ENCODE measurements around the gene PNKD.

Gene PNKD

GRCh38 chr2:218257390-218257981 is 12.8 kb upstream of the PNKD start:
- no peak overlapping the region for H3K4me3 ChIP-seq (ENCODE audit: low read depth, low read length)
- TF ChIP-seq POLR2A (IDR thresholded peaks at IDR 0.05; ENCODE audit: extremely low read depth, insufficient read length) (no peak), MYC (IDR thresholded peaks at IDR 0.05; ENCODE audit: low read depth, low read length) (no peak)
- TF ChIP-seq, protein P1, sequence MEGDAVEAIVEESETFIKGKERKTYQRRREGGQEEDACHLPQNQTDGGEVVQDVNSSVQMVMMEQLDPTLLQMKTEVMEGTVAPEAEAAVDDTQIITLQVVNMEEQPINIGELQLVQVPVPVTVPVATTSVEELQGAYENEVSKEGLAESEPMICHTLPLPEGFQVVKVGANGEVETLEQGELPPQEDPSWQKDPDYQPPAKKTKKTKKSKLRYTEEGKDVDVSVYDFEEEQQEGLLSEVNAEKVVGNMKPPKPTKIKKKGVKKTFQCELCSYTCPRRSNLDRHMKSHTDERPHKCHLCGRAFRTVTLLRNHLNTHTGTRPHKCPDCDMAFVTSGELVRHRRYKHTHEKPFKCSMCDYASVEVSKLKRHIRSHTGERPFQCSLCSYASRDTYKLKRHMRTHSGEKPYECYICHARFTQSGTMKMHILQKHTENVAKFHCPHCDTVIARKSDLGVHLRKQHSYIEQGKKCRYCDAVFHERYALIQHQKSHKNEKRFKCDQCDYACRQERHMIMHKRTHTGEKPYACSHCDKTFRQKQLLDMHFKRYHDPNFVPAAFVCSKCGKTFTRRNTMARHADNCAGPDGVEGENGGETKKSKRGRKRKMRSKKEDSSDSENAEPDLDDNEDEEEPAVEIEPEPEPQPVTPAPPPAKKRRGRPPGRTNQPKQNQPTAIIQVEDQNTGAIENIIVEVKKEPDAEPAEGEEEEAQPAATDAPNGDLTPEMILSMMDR (IDR thresholded peaks at IDR 0.05; ENCODE audit: low read depth, low read length), result peak; percentile 85
- TF ChIP-seq, protein P2, sequence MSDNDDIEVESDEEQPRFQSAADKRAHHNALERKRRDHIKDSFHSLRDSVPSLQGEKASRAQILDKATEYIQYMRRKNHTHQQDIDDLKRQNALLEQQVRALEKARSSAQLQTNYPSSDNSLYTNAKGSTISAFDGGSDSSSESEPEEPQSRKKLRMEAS (IDR thresholded peaks at IDR 0.05; ENCODE audit: low read depth, low read length), result no peak
- peak; percentile 84 for DNase-seq (ENCODE audit: low read depth)

DNA sequence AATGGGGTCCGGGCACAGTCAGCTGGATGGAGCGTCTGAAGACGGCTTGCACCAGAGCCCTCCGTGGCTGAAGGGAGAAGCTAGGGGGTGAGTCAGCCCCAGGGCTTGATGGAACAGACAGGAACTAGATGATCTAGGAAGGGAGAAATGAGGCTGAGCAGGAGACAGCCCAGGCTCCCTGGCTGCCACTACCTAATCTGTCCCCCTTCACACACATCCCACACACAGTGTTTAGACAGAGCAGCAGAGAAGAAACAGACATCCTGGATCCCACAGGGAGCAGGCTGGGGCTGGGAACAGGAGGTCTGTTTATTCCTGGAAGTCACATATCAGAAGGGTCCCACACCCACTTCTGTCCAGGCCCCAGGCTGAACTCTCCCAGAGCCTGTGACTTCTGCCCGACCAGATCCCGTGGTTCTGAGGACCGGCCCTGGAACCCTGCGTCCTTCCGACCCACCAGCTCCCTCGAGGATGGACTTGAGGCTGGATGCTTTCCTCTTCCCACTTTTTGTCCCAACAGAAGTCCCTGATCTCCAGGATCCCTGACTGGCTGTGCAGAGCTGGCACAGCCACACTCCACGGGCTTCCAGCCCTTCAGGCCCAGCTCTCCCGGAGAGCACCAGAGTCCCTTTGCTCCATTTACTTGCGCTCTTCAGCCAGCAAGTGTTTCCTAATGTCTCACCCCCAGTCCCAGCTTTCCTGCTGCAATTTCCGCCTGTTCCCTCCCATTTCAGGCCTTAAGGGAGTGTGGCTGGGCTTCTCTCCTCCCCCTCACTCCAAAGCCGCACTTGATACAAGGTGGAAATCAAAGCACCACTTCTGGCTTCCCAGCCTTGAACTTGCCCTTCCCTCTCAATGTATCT is 11.0 kb upstream of the PNKD start:
- TF ChIP-seq MYC (IDR thresholded peaks at IDR 0.05; ENCODE audit: low read depth, low read length) (no peak), POLR2A (IDR thresholded peaks at IDR 0.05; ENCODE audit: extremely low read depth, insufficient read length) (no peak)
- TF ChIP-seq, protein P1 (IDR thresholded peaks at IDR 0.05; ENCODE audit: low read depth, low read length), result no peak
- TF ChIP-seq, protein P2 (IDR thresholded peaks at IDR 0.05; ENCODE audit: low read depth, low read length), result no peak
- DNase-seq (ENCODE audit: low read depth), result peak; percentile 46
- H3K4me3 ChIP-seq (ENCODE audit: low read depth, low read length), result no peak overlapping the region

- no peak overlapping the region for H3K4me3 ChIP-seq (ENCODE audit: low read depth, low read length)
- TF ChIP-seq, protein P2 (IDR thresholded peaks at IDR 0.05; ENCODE audit: low read depth, low read length), result no peak
- TF ChIP-seq POLR2A (IDR thresholded peaks at IDR 0.05; ENCODE audit: extremely low read depth, insufficient read length) (no peak), MYC (IDR thresholded peaks at IDR 0.05; ENCODE audit: low read depth, low read length) (no peak)
- TF ChIP-seq, protein P1 (IDR thresholded peaks at IDR 0.05; ENCODE audit: low read depth, low read length), result no peak
Observed at GRCh38 chr2:218260166-218260565, 10.2 kb upstream of the PNKD start.

GRCh38 chr2:218260742-218261422 is 9.4 kb upstream of the PNKD start, which contains the start of gene GPBAR1:
TSS of gene GPBAR1 (plus strand) at chr2:218261015. CDS start at chr2:218262725, 1,710 bp downstream.
- peak; percentile 40 for DNase-seq (ENCODE audit: low read depth)
- H3K4me3 ChIP-seq (ENCODE audit: low read depth, low read length), result no peak within 1 kb of the TSS
- TF ChIP-seq, protein P2 (IDR thresholded peaks at IDR 0.05; ENCODE audit: low read depth, low read length), result no peak
- TF ChIP-seq MYC (IDR thresholded peaks at IDR 0.05; ENCODE audit: low read depth, low read length), result no peak
- TF ChIP-seq, protein P1 (IDR thresholded peaks at IDR 0.05; ENCODE audit: low read depth, low read length), result no peak

More at GRCh38 chr2:218260166-218260565, 10.2 kb upstream of the PNKD start:
- DNase-seq (ENCODE audit: low read depth), result no peak

DNA sequence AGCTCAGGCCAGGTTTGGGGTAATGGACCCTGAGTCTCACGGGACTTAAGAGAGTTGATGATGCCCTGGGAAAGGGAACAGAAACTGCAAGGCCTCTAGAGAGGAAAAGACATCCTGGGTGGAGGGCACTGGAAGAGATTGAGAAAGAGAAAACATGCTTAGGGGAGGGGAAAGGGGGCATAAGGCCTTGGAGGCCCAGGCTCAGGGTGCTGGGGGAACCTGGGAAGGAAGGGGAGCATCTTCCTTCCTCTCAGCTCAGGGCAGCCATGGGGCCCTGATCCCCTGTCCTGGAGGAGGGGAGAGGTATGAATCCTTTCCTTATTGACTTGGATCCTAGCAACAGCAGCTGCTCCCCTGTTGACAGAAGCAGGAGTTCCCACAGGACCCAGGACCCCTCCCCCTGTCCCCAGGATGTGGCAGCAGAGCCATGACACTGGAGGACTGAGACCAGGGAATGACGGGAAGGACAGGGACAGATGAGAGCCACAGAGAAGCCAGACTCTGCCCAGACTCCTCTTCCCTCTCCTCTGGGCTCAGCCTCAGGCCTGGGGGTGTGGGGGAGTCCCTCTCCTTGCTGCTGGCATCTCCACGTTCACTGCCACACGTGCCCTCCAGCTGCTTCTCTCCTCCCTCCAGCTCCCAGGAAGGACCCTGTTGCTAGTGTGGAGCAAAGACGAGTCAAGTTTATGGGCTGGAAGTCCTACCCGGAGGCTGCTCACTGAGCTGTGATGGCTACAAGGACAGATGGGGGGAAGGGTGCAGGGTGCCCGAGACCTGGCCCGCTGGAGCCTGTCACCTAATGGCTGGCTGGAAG is 8.7 kb upstream of the PNKD start:
- H3K4me3 ChIP-seq (ENCODE audit: low read depth, low read length), result no peak overlapping the region
- TF ChIP-seq, protein P2 (IDR thresholded peaks at IDR 0.05; ENCODE audit: low read depth, low read length), result no peak
- no peak for TF ChIP-seq POLR2A (IDR thresholded peaks at IDR 0.05; ENCODE audit: extremely low read depth, insufficient read length)
- no peak for TF ChIP-seq MYC (IDR thresholded peaks at IDR 0.05; ENCODE audit: low read depth, low read length)
- TF ChIP-seq, protein P1 (IDR thresholded peaks at IDR 0.05; ENCODE audit: low read depth, low read length), result no peak
- DNase-seq (ENCODE audit: low read depth), result peak; percentile 60

All from NB4 (cell line).